AG08396 (cell line): ENCODE results near the gene POLR2J.
"Not testable (repeated sequence)": the region's sequence is repeated elsewhere in the genome, so short reads cannot be mapped to it uniquely, and the experiment has no call there.

ENCODE experiments used
- DNase-seq: peaks from one replicate; pipeline ENCODE4 v3.0.0; 2012; ENCODE audit warnings: low spot score, mixed read lengths

POLR2J gene

GRCh38 chr7:102494473-102495149, 15.9 kb upstream of the POLR2J start:
- DNase-seq: not testable (repeated sequence)

GRCh38 chr7:102494026-102494425, 15.3 kb upstream of the POLR2J start:
- not testable (repeated sequence) for DNase-seq

- not testable (repeated sequence) for DNase-seq
These were observed 14.7 kb upstream of the POLR2J start for GRCh38 chr7:102493220-102493935.

GRCh38 chr7:102490529-102491075, 11.9 kb upstream of the POLR2J start:
- DNase-seq: not testable (repeated sequence)

- DNase-seq: not testable (repeated sequence)
These were observed 5.6 kb upstream of the POLR2J start for GRCh38 chr7:102484317-102484716.

GRCh38 chr7:102481962-102482361, 3.2 kb upstream of the POLR2J start:
- not testable (repeated sequence) for DNase-seq

GRCh38 chr7:102479982-102480637, 1.4 kb upstream of the POLR2J start:
- DNase-seq: not testable (repeated sequence)

GRCh38 chr7:102479209-102479584, 475 bp upstream of the POLR2J start:
- DNase-seq: not testable (repeated sequence)

GRCh38 chr7:102474736-102475435, 3.8 kb downstream of the POLR2J start:
- not testable (repeated sequence) for DNase-seq

- DNase-seq: not testable (repeated sequence)
These were observed 4.6 kb downstream of the POLR2J start for GRCh38 chr7:102474116-102474515.

GRCh38 chr7:102473271-102473991, 5.3 kb downstream of the POLR2J start:
- no peak for DNase-seq

GRCh38 chr7:102472126-102473041, 6.3 kb downstream of the POLR2J start:
- no peak for DNase-seq

- DNase-seq: no peak
These were observed 7.0 kb downstream of the POLR2J start for GRCh38 chr7:102471791-102472125.

- DNase-seq: no peak
These were observed 8.5 kb downstream of the POLR2J start for GRCh38 chr7:102469972-102470825.

GRCh38 chr7:102469351-102469971, 9.3 kb downstream of the POLR2J start:
- DNase-seq: no peak

- no peak for DNase-seq
These were observed 10.0 kb downstream of the POLR2J start for GRCh38 chr7:102468478-102469350.

- no peak for DNase-seq
These were observed 10.9 kb downstream of the POLR2J start for GRCh38 chr7:102467581-102468477.
